ENCODE data around the gene SGMS1. TPM values are rescaled to one million over a fixed set of nuclear protein-coding genes. Genes with fewer than 3 reads are reported as not detected.
"Not testable (repeated sequence)": the region's sequence is repeated elsewhere in the genome, so short reads cannot be mapped to it uniquely, and the experiment has no call there.

The SGMS1 gene
- total and polyA plus RNA-seq, 3 donors from 2014 or later: 30.6 to 90.9 (median 63.2) TPM

DNA sequence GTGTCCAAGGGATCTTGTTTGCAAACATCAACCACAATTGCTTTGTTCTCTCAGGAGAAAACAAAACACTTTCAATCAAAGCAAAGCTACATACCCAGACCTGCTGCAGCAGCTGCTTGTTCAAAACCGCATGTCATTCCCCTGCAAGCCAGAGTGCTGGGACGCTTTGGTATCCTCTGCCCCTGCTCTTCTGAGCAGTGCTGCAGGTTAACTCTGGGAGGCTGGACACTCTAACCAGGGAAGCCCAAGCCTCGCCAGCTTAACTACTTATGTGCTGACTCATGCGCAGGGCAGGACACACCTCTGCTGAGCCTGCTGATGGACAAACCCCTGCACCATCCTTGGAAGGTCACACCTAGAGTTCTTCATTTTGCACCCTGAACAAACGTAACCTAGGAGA is 344.3 kb downstream of the SGMS1 start:
- Histone ChIP-seq H3K36me3 (ENCODE audit: low read depth, missing control alignments) (no peaks in the 10 kb centered on the region), H3K27me3 (no peaks in the 10 kb centered on the region), H3K27ac (no peak overlapping the region), H3K4me1 (no peaks in the 10 kb centered on the region), H3K9me3 (no peaks in the 10 kb centered on the region), H3K4me3 (no peak overlapping the region)
- intact Hi-C loops (cut with DNase I; ENCODE audit: low total_unique reads): no loop called here
- 64 to 83% methylated on average over 4 to 5 of the region's 5 CpGs for WGBS, 2 donors
- DNase-seq: no peak
- TF ChIP-seq CTCF (IDR thresholded peaks at IDR 0.05) (no peak), POLR2A (IDR thresholded peaks at IDR 0.05) (no peak)

DNA sequence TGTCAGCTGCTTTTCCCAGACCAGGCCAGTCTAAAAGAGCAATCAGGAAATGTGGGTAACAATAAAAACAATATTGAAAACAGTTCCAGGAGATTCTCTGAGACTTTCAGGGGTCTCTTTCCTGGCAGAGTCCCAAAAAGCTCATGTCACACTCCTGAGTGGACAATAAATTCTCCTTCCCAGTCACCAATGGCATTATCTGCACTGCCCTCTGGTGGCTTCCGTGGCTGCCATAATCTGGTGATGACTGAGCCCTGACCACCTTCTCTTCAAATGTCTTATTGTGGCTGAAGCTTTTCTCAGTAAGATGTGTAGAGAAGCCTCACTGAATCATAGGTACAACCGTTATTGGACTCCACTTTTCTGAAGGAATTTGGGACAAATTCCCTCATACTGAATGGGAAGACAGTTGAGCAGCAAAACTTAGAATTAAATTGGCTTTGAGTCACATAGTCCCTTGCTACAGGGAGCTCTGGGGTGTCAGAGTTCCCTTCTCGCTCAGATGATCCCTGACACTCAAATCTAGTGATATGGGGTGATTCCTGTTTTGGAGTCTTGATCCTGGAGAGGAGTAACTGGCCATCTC is 348.0 kb downstream of the SGMS1 start:
- no peaks in the 10 kb centered on the region for H3K27me3 ChIP-seq
- intact Hi-C loops (cut with DNase I; ENCODE audit: low total_unique reads): no loop called here
- no peak overlapping the region for H3K4me3 ChIP-seq
- no peaks in the 10 kb centered on the region for H3K9me3 ChIP-seq
- no peaks in the 10 kb centered on the region for H3K4me1 ChIP-seq
- H3K27ac ChIP-seq: no peak overlapping the region
- WGBS, 2 donors: 63 to 69% methylated on average over 3 of the region's 3 CpGs
- TF ChIP-seq CTCF (IDR thresholded peaks at IDR 0.05): peak; percentile 11 to 36 (median 21)
- no peak for TF ChIP-seq POLR2A (IDR thresholded peaks at IDR 0.05)
- DNase-seq: peak; percentile 67
- H3K36me3 ChIP-seq (ENCODE audit: low read depth, missing control alignments): no peaks in the 10 kb centered on the region

- intact Hi-C loops (cut with DNase I; ENCODE audit: low total_unique reads): no loop called here
- WGBS, 2 donors: 76 to 83% methylated on average over 7 of the region's 7 CpGs
These were observed 351.2 kb downstream of the SGMS1 start for GRCh38 chr10:50272531-50272930.

GRCh38 chr10:50271564-50272250 is 352.0 kb downstream of the SGMS1 start:
- no peak for DNase-seq
- Histone ChIP-seq H3K27me3 (no peaks in the 10 kb centered on the region), H3K4me3 (no peak overlapping the region), H3K9me3 (no peaks in the 10 kb centered on the region), H3K36me3 (ENCODE audit: low read depth, missing control alignments) (no peaks in the 10 kb centered on the region), H3K27ac (no peak overlapping the region), H3K4me1 (no peaks in the 10 kb centered on the region)
- WGBS, 2 donors: 87 to 91% methylated on average over 3 of the region's 3 CpGs
- intact Hi-C loops (cut with DNase I; ENCODE audit: low total_unique reads): no loop called here
- TF ChIP-seq CTCF (IDR thresholded peaks at IDR 0.05): no peak
- no peak for TF ChIP-seq POLR2A (IDR thresholded peaks at IDR 0.05)

More at GRCh38 chr10:50272531-50272930, 351.2 kb downstream of the SGMS1 start:
- Histone ChIP-seq H3K36me3 (ENCODE audit: low read depth, missing control alignments) (no peaks in the 10 kb centered on the region), H3K27me3 (no peaks in the 10 kb centered on the region), H3K4me3 (no peak overlapping the region), H3K9me3 (no peaks in the 10 kb centered on the region), H3K4me1 (no peaks in the 10 kb centered on the region), H3K27ac (no peak overlapping the region)
- no peak for DNase-seq
- TF ChIP-seq POLR2A (IDR thresholded peaks at IDR 0.05): no peak
- no peak for TF ChIP-seq CTCF (IDR thresholded peaks at IDR 0.05)

- H3K36me3 ChIP-seq (ENCODE audit: low read depth, missing control alignments); H3K9me3 ChIP-seq; H3K27ac ChIP-seq; intact Hi-C loops (cut with DNase I; ENCODE audit: low total_unique reads); H3K27me3 ChIP-seq; DNase-seq; H3K4me3 ChIP-seq; H3K4me1 ChIP-seq: not testable (repeated sequence)
- WGBS, 2 donors: 96 to 97% methylated on average over 3 of the region's 3 CpGs
These were observed 355.9 kb downstream of the SGMS1 start for GRCh38 chr10:50267877-50268276.

DNA sequence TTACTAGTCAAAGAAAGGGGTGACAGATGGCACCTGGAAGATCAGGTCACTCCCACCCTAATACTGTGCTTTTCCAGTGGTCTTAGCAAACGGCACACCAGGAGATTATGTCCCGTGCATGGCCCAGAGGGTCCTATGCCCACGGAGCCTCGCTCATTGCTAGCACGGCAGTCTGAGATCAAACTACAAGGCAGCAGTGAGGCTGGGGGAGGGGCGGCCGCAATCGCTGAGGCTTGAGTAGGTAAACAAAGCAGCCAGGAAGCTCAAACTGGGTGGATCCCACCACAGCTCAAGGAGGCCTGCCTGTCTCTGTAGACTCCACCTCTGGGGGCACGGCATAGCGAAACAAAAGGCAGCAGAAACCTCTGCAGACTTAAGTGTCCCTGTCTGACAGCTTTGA is 361.1 kb downstream of the SGMS1 start:
- DNase-seq; H3K27ac ChIP-seq; H3K36me3 ChIP-seq (ENCODE audit: low read depth, missing control alignments); H3K4me3 ChIP-seq; intact Hi-C loops (cut with DNase I; ENCODE audit: low total_unique reads); H3K4me1 ChIP-seq; H3K27me3 ChIP-seq; H3K9me3 ChIP-seq: not testable (repeated sequence)
- 92 to 94% methylated on average over 10 of the region's 10 CpGs for WGBS, 2 donors

Data from testis (tissue), 3 donors.